IMR-90 (cell line): Measurements from ENCODE around the gene C1orf105. TPM values are rescaled to one million over a fixed set of nuclear protein-coding genes. Genes with fewer than 3 reads are reported as not detected.

Source experiments
- ATAC-seq: fragments of 200-7000 bp; cut with Tn5 transposase; 2 replicates; pipeline ENCODE4 v1.9.1; 2020; ENCODE audit warnings: low read depth, mild to moderate bottlenecking, moderate library complexity
- BruUV-seq: library from RNA; stranded (reverse); fragments of 400-500 nt; replicated peaks from 2 replicates; lab custom pipeline; 2021; lab: Mats Ljungman, UMichigan
- CTCF ChIA-PET: fragments of 300-600 bp; formaldehyde crosslinking; extraction: SDS; loops from one replicate; lab custom pipeline; 2021; ENCODE audit warnings: antibody characterized with exemption; lab: Yijun Ruan, JAX
- POLR2A ChIA-PET: fragments of 300-600 bp; sonication (Branson Sonifier 250); formaldehyde crosslinking; loops from one replicate; lab custom pipeline; 2022; ENCODE audit warnings: antibody characterized with exemption; ENCODE audit not compliant: unreplicated experiment; lab: Charles Lee
- DNase-seq: peaks from one replicate; pipeline ENCODE4 v3.0.0; 2013
- H2AFZ ChIP-seq: replicated peaks from 2 replicates; pipeline ENCODE3; 2013; ENCODE audit warnings: low read length, mild to moderate bottlenecking; ENCODE audit not compliant: poor library complexity
- H2AK5ac ChIP-seq: 2 replicates; pipeline ENCODE4 v1.6.1; 2013; ENCODE audit warnings: low read depth, low read length, inconsistent platforms
- H2AK9ac ChIP-seq: replicated peaks from 2 replicates; pipeline ENCODE3; 2013; ENCODE audit warnings: mild to moderate bottlenecking, low read depth, low read length, moderate library complexity; ENCODE audit not compliant: poor library complexity
- H2BK120ac ChIP-seq: 2 replicates; pipeline ENCODE4 v1.6.1; 2013; ENCODE audit warnings: low read depth, low read length, inconsistent platforms
- H2BK15ac ChIP-seq: 3 replicates; pipeline ENCODE4 v1.6.1; 2013; ENCODE audit warnings: low read depth, low read length, inconsistent platforms
- H2BK20ac ChIP-seq: 2 replicates; pipeline ENCODE4 v1.6.1; 2013; ENCODE audit warnings: low read depth, mild to moderate bottlenecking, inconsistent platforms, low read length, moderate library complexity
- H2BK5ac ChIP-seq: 2 replicates; pipeline ENCODE4 v1.6.1; 2013; ENCODE audit warnings: mild to moderate bottlenecking, low read depth, low read length, inconsistent platforms; ENCODE audit not compliant: poor library complexity, severe bottlenecking
- H3K14ac ChIP-seq: replicated peaks from 2 replicates; pipeline ENCODE4 v1.6.1; 2013; ENCODE audit warnings: low read depth, low read length, inconsistent platforms
- H3K18ac ChIP-seq: 2 replicates; pipeline ENCODE4 v1.6.1; 2013; ENCODE audit warnings: low read depth, low read length, control low read depth
- H3K23ac ChIP-seq: 2 replicates; pipeline ENCODE4 v1.6.1; 2013; ENCODE audit warnings: low read depth, low read length, inconsistent platforms
- H3K27ac ChIP-seq: 2 replicates; pipeline ENCODE4 v1.5.1; 2013; ENCODE audit warnings: mild to moderate bottlenecking, control low read depth, low read length; ENCODE audit not compliant: insufficient read depth
- H3K27me3 ChIP-seq: 2 replicates; pipeline ENCODE4 v1.6.1; 2013; ENCODE audit warnings: low read length; ENCODE audit not compliant: control insufficient read depth, insufficient read depth
- H3K36me3 ChIP-seq: 2 replicates; pipeline ENCODE4 v1.6.1; 2013; ENCODE audit warnings: low read length, mixed read lengths; ENCODE audit not compliant: control insufficient read depth, insufficient read depth
- H3K4ac ChIP-seq: 2 replicates; pipeline ENCODE4 v1.6.1; 2013; ENCODE audit warnings: low read depth, low read length, inconsistent platforms
- H3K4me1 ChIP-seq: 2 replicates; pipeline ENCODE4 v1.6.1; 2013; ENCODE audit warnings: low read length, mixed read lengths; ENCODE audit not compliant: control insufficient read depth, insufficient read depth
- H3K4me2 ChIP-seq: 2 replicates; pipeline ENCODE4 v1.6.1; 2013; ENCODE audit warnings: low read depth, mild to moderate bottlenecking, control low read depth, low read length, moderate library complexity
- H3K4me3 ChIP-seq: 2 replicates; pipeline ENCODE4 v1.5.1; 2013; ENCODE audit warnings: low read depth, mild to moderate bottlenecking, control low read depth, low read length, moderate library complexity; ENCODE audit not compliant: insufficient read depth
- H3K56ac ChIP-seq: 2 replicates; pipeline ENCODE4 v1.6.1; 2013; ENCODE audit warnings: low read length, inconsistent platforms; ENCODE audit not compliant: insufficient read depth; ENCODE audit errors: extremely low read depth
- H3K79me1 ChIP-seq, 2 experiments: 2 replicates each; pipeline ENCODE4 v1.6.1; 2013; ENCODE audit warnings: low read length in 2 of 2, inconsistent platforms in 1 of 2, low read depth in 1 of 2
- H3K9ac ChIP-seq: 2 replicates; pipeline ENCODE4 v1.6.1; 2013; ENCODE audit warnings: low read depth, low read length, control low read depth
- H3K9me1 ChIP-seq: 2 replicates; pipeline ENCODE4 v1.6.1; 2013; ENCODE audit warnings: low read length, inconsistent platforms; ENCODE audit not compliant: insufficient read depth
- H3K9me3 ChIP-seq: 2 replicates; pipeline ENCODE4 v1.6.1; 2013; ENCODE audit warnings: low read length; ENCODE audit not compliant: control insufficient read depth, insufficient read depth
- H4K20me1 ChIP-seq: 2 replicates; pipeline ENCODE4 v1.6.1; 2013; ENCODE audit warnings: low read length, inconsistent platforms; ENCODE audit not compliant: insufficient read depth
- H4K5ac ChIP-seq: 2 replicates; pipeline ENCODE4 v1.6.1; 2013; ENCODE audit warnings: mild to moderate bottlenecking, low read depth, low read length, control low read depth
- H4K8ac ChIP-seq, 2 experiments: 2 replicates each; pipeline ENCODE4 v1.6.1; 2013; ENCODE audit warnings: low read depth in 2 of 2, low read length in 2 of 2, control low read depth in 1 of 2, inconsistent platforms in 1 of 2
- H4K91ac ChIP-seq: 2 replicates; pipeline ENCODE4 v1.6.1; 2013; ENCODE audit warnings: low read depth, low read length, inconsistent platforms; ENCODE audit not compliant: insufficient read depth
- BHLHE40 ChIP-seq: fragments of 150-350 bp; IDR thresholded peaks from 2 replicates; pipeline ENCODE4 v1.6.1; 2016; ENCODE audit warnings: mild to moderate bottlenecking, low read depth, low read length
- CEBPB ChIP-seq: IDR thresholded peaks from 2 replicates; pipeline ENCODE4 v1.6.1; 2012; ENCODE audit warnings: low read depth, low read length, improper control_type of control experiment
- CHD1 ChIP-seq: IDR thresholded peaks from 2 replicates; pipeline ENCODE4 v1.6.1; 2012; ENCODE audit warnings: low read depth, low read length, improper control_type of control experiment
- MXI1 ChIP-seq: IDR thresholded peaks from 2 replicates; pipeline ENCODE4 v1.6.1; 2012; ENCODE audit warnings: low read depth, mild to moderate bottlenecking, low read length, moderate library complexity, borderline replicate concordance
- RAD21 ChIP-seq: IDR thresholded peaks from 2 replicates; pipeline ENCODE4 v1.6.1; 2012; ENCODE audit warnings: low read length, improper control_type of control experiment
- WGBS, 2 experiments: methylation state at CpG; one replicate each; pipeline versions ENCODE4 v1.1.5 to v1.1.7; 2013; ENCODE audit warnings: missing lambda C conversion rate in 2 of 2; ENCODE audit not compliant: insufficient read length in 1 of 2; ENCODE audit errors: extremely low coverage in 2 of 2; 5-methylcytosine and 5-hydroxymethylcytosine counted together
- dilution Hi-C: fragments of 300-500 bp; cut with HindIII; formaldehyde crosslinking; loops from one replicate; pipeline ENCODE4 v1.14.3; 2018; ENCODE audit warnings: low sequenced_read_pairs; ENCODE audit not compliant: unreplicated experiment
- in situ Hi-C: fragments of 300-500 bp; cut with MboI; formaldehyde crosslinking; loops from 3 replicates; pipeline ENCODE4 v1.14.3; 2019; ENCODE audit warnings: low sequenced_read_pairs, inconsistent platforms, mixed read lengths
- intact Hi-C: fragments of 100-400 bp; cut with micrococcal nuclease; formaldehyde crosslinking; loops from 2 replicates; pipeline ENCODE4 v1.10.0; 2022
- polyA plus RNA-seq, 3 experiments: library from polyadenylated mRNA; depleted of rRNA; stranded (reverse); fragments of >200 nt; gene quantifications; 2 replicates each; pipeline ENCODE4 v1.2.3, GENCODE V29; 2012; ENCODE audit warnings: low replicate concordance in 1 of 3
- total RNA-seq: library from RNA; depleted of rRNA; stranded (reverse); fragments of >200 nt; gene quantifications from 2 replicates; pipeline ENCODE4 v1.2.3, GENCODE V29; 2012
- TF ChIP-seq, protein P1 (sequence below): fragments of 150-350 bp; IDR thresholded peaks from 2 replicates; pipeline ENCODE4 v1.6.1; 2016; ENCODE audit warnings: low read depth, mild to moderate bottlenecking, low read length, moderate library complexity, borderline replicate concordance

Gene C1orf105
- total and polyA plus RNA-seq, 2 of the 4 experiments (the other 2 are of a cell fraction), result not detected

- no peak overlapping the region for H3K4me2 ChIP-seq
- H3K4me1 ChIP-seq, result peaks cover under 1% of the 10 kb centered on the region; the same call in 1 of the 2 replicates
- ChIA-PET POLR2A (no interaction called here), CTCF (interaction anchor here (1.1 kb wide), 1 partner anchor 9 kb away, joined by 3 read pairs; no protein-coding TSS in a partner anchor)
- peaks cover 29% of the 10 kb centered on the region for H3K27me3 ChIP-seq
- no CpG with 5 or more reads among the region's 1 CpG for WGBS, 2 experiments
- H2AK9ac ChIP-seq, result no peak overlapping the region
- H4K5ac ChIP-seq, result no peak overlapping the region
- no peak for TF ChIP-seq CEBPB
- no peak for TF ChIP-seq RAD21
- no peak for TF ChIP-seq MXI1
- no peak for TF ChIP-seq CHD1
- TF ChIP-seq, protein P1, sequence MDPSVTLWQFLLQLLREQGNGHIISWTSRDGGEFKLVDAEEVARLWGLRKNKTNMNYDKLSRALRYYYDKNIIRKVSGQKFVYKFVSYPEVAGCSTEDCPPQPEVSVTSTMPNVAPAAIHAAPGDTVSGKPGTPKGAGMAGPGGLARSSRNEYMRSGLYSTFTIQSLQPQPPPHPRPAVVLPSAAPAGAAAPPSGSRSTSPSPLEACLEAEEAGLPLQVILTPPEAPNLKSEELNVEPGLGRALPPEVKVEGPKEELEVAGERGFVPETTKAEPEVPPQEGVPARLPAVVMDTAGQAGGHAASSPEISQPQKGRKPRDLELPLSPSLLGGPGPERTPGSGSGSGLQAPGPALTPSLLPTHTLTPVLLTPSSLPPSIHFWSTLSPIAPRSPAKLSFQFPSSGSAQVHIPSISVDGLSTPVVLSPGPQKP, result no peak
- no peak for TF ChIP-seq BHLHE40
- H2BK15ac ChIP-seq, result no peak overlapping the region
- H2BK120ac ChIP-seq, result no peak overlapping the region
- no peaks in the 10 kb centered on the region for H4K20me1 ChIP-seq
- H4K8ac ChIP-seq, result no peak overlapping the region
- in situ Hi-C loops (no loop called here), intact Hi-C loops (no loop called here), dilution Hi-C loops (no loop called here)
- DNase-seq, result no peak
- no peak overlapping the region for H4K91ac ChIP-seq
- H3K18ac ChIP-seq, result no peak overlapping the region
- no peak overlapping the region for H2AFZ ChIP-seq
- H2AK5ac ChIP-seq, result no peak overlapping the region
- no peak overlapping the region for H3K9ac ChIP-seq
- H3K27ac ChIP-seq, result no peak overlapping the region
- BruUV-seq, result no TSS peak
- H2BK5ac ChIP-seq, result no peak overlapping the region
- no peak overlapping the region for H3K4ac ChIP-seq
- no peak overlapping the region for H2BK20ac ChIP-seq
- no peak overlapping the region for H3K4me3 ChIP-seq
- ATAC-seq, result no peak
- H3K36me3 ChIP-seq, result no peaks in the 10 kb centered on the region
- no peak overlapping the region for H3K23ac ChIP-seq
- no peak overlapping the region for H3K56ac ChIP-seq
- H3K9me1 ChIP-seq, result peaks cover 3% of the 10 kb centered on the region; the same call in 1 of the 2 replicates
- no peak overlapping the region for H3K14ac ChIP-seq
- no peaks in the 10 kb centered on the region for H3K79me1 ChIP-seq
- H3K9me3 ChIP-seq, result no peaks in the 10 kb centered on the region
These were observed 37.1 kb downstream of the C1orf105 start for GRCh38 chr1:172457479-172458130.
